ENCODE data around the gene RAB31.

GRCh38 chr18:9874728-9875127, 166.6 kb downstream of the RAB31 start:
- TF ChIP-seq CTCF (IDR thresholded peaks at IDR 0.05; ENCODE audit: borderline replicate concordance, extremely low read depth, low read length, poor library complexity, severe bottlenecking) (no peak), EZH2 (IDR thresholded peaks at IDR 0.05; ENCODE audit: borderline replicate concordance, low read depth, low read length, severe bottlenecking) (no peak)

All from DND-41 (cell line).